Fibroblast of lung (primary cell): ENCODE measurements around the gene CTNND2. TPM values are rescaled to one million over a fixed set of nuclear protein-coding genes. Genes with fewer than 3 reads are reported as not detected.

Source experiments
- DNase-seq, 2 donors: peaks; one replicate each; pipeline versions ENCODE4 v3.0.0 to v3.0.0-alpha.2; 2010; ENCODE audit warnings: low read depth in 2 of 2
- H2AFZ ChIP-seq: 2 replicates; pipeline ENCODE4 v1.5.1; 2012; ENCODE audit warnings: low read length, control low read depth, inconsistent platforms
- H3K27ac ChIP-seq: 2 replicates; pipeline ENCODE4 v1.5.1; 2011; ENCODE audit warnings: low read length, control low read depth; ENCODE audit not compliant: insufficient read depth
- H3K27me3 ChIP-seq: 2 replicates; pipeline ENCODE4 v1.5.1; 2011; ENCODE audit warnings: mild to moderate bottlenecking, low read length; ENCODE audit not compliant: control insufficient read depth, insufficient read depth
- H3K36me3 ChIP-seq: 2 replicates; pipeline ENCODE4 v1.5.1; 2011; ENCODE audit warnings: low read length; ENCODE audit not compliant: control insufficient read depth, insufficient read depth
- H3K4me1 ChIP-seq: 2 replicates; pipeline ENCODE4 v1.5.1; 2011; ENCODE audit warnings: low read length; ENCODE audit not compliant: control insufficient read depth, insufficient read depth; ENCODE audit errors: extremely low read depth
- H3K4me2 ChIP-seq: 2 replicates; pipeline ENCODE4 v1.5.1; 2011; ENCODE audit warnings: low read length, control low read depth; ENCODE audit not compliant: insufficient read depth; ENCODE audit errors: extremely low read depth
- H3K4me3 ChIP-seq, 4 experiments: fragments of 200-600 bp in 1 of 4; sonication (generic) in 1 of 4; replicated peaks in 1 of 4; 2 replicates each; pipeline ENCODE4 v1.5.1; 2011 to 2016; ENCODE audit warnings: low read length in 4 of 4, low read depth in 3 of 4, mild to moderate bottlenecking in 3 of 4, control low read depth in 2 of 4, inconsistent platforms in 1 of 4, mixed read lengths in 1 of 4; ENCODE audit not compliant: insufficient read depth in 1 of 4; ENCODE audit errors: control extremely low read depth in 1 of 4
- H3K79me2 ChIP-seq: 2 replicates; pipeline ENCODE4 v1.5.1; 2012; ENCODE audit warnings: mild to moderate bottlenecking, low read length, inconsistent platforms; ENCODE audit not compliant: control insufficient read depth, insufficient read depth
- H3K9ac ChIP-seq: 2 replicates; pipeline ENCODE4 v1.5.1; 2011; ENCODE audit warnings: mild to moderate bottlenecking, low read length, control low read depth; ENCODE audit not compliant: insufficient read depth
- H3K9me3 ChIP-seq: 2 replicates; pipeline ENCODE4 v1.5.1; 2012; ENCODE audit warnings: low read depth, low read length; ENCODE audit not compliant: control insufficient read depth, insufficient read depth
- H4K20me1 ChIP-seq: 2 replicates; pipeline ENCODE4 v1.5.1; 2011; ENCODE audit warnings: low read length; ENCODE audit not compliant: control insufficient read depth, insufficient read depth; ENCODE audit errors: extremely low read depth
- CTCF ChIP-seq, 2 donors: IDR thresholded peaks in 1 of 2; conservative IDR thresholded peaks in 1 of 2; 1 replicate in 1 of 2; 2 replicates in 1 of 2; pipeline ENCODE4 v1.5.1; 2011 to 2012; ENCODE audit warnings: low read length in 2 of 2, control low read depth in 1 of 2, inconsistent platforms in 1 of 2, low read depth in 1 of 2, mild to moderate bottlenecking in 1 of 2
- EZH2 ChIP-seq: IDR thresholded peaks from 2 replicates; pipeline ENCODE4 v1.5.1; 2012; ENCODE audit warnings: low read length, control low read depth, mild to moderate bottlenecking; ENCODE audit errors: missing control alignments
- polyA plus RNA-seq, 2 donors: library from polyadenylated mRNA; depleted of rRNA in 1 of 2; stranded (reverse) in 1 of 2; unstranded in 1 of 2; fragments of >200 nt; gene quantifications; 2 replicates each; pipeline ENCODE4 v1.2.1, GENCODE V29; 2011 to 2012; ENCODE audit warnings: missing spikeins in 1 of 2
- total RNA-seq: library from RNA; depleted of rRNA; stranded (reverse); fragments of >200 nt; gene quantifications from 2 replicates; pipeline ENCODE4 v1.2.1, GENCODE V29; 2014

The CTNND2 gene
- total and polyA plus RNA-seq, 2 donors (not counting 1 experiment from before 2014, with no cell fraction given): not detected

- H4K20me1 ChIP-seq: no peaks in the 10 kb centered on the region
- H3K27ac ChIP-seq: no peak overlapping the region
- TF ChIP-seq CTCF (conservative IDR thresholded peaks at IDR 0.05 in 1 of 2, IDR thresholded peaks at IDR 0.05 in 1 of 2; ENCODE audit: low read depth in 1 of 2, low read length in 2 of 2) (no peak), EZH2 (no peak)
- H3K79me2 ChIP-seq: no peaks in the 10 kb centered on the region
- no peaks in the 10 kb centered on the region for H3K9me3 ChIP-seq
- H3K4me1 ChIP-seq: no peaks in the 10 kb centered on the region
- H3K4me3 ChIP-seq: no peak overlapping the region
- H3K4me2 ChIP-seq: no peak overlapping the region
- no peak for DNase-seq
- H3K27me3 ChIP-seq: no peaks in the 10 kb centered on the region
- no peak overlapping the region for H3K9ac ChIP-seq
- no peaks in the 10 kb centered on the region for H3K36me3 ChIP-seq
- H2AFZ ChIP-seq: no peak overlapping the region
Observed at GRCh38 chr5:11105696-11106095, 798.5 kb downstream of the CTNND2 start.

GRCh38 chr5:11104651-11105112 lies 799.6 kb downstream of the CTNND2 start:
- Histone ChIP-seq H3K27ac (no peak overlapping the region), H2AFZ (no peak overlapping the region), H3K27me3 (no peaks in the 10 kb centered on the region), H3K9me3 (no peaks in the 10 kb centered on the region), H3K36me3 (no peaks in the 10 kb centered on the region), H4K20me1 (no peaks in the 10 kb centered on the region), H3K79me2 (no peaks in the 10 kb centered on the region), H3K4me1 (no peaks in the 10 kb centered on the region), H3K4me3 (no peak overlapping the region), H3K4me2 (no peak overlapping the region), H3K9ac (no peak overlapping the region)
- TF ChIP-seq EZH2 (no peak), CTCF (conservative IDR thresholded peaks at IDR 0.05 in 1 of 2, IDR thresholded peaks at IDR 0.05 in 1 of 2; ENCODE audit: low read depth in 1 of 2, low read length in 2 of 2) (no peak)
- no peak for DNase-seq

GRCh38 chr5:11104210-11104609 lies 800.0 kb downstream of the CTNND2 start:
- no peaks in the 10 kb centered on the region for H3K27me3 ChIP-seq
- H3K9me3 ChIP-seq: no peaks in the 10 kb centered on the region
- no peaks in the 10 kb centered on the region for H3K79me2 ChIP-seq
- no peak overlapping the region for H3K4me2 ChIP-seq
- H3K4me1 ChIP-seq: no peaks in the 10 kb centered on the region
- H3K36me3 ChIP-seq: no peaks in the 10 kb centered on the region
- H3K4me3 ChIP-seq: no peak overlapping the region
- H2AFZ ChIP-seq: no peak overlapping the region
- H4K20me1 ChIP-seq: no peaks in the 10 kb centered on the region
- no peak for TF ChIP-seq CTCF (conservative IDR thresholded peaks at IDR 0.05 in 1 of 2, IDR thresholded peaks at IDR 0.05 in 1 of 2; ENCODE audit: low read depth in 1 of 2, low read length in 2 of 2)
- TF ChIP-seq EZH2: no peak
- no peak for DNase-seq
- H3K9ac ChIP-seq: no peak overlapping the region
- H3K27ac ChIP-seq: no peak overlapping the region
